Astrocyte of the cerebellum (primary cell): ENCODE measurements around the gene JAZF1.
A peak's percentile ranks its signal among the peaks of the same experiment; 100 is the strongest.

Experiments
- DNase-seq: peaks from one replicate; pipeline ENCODE4 v3.0.0-alpha.2; 2011; ENCODE audit warnings: low read depth
- H3K4me3 ChIP-seq: 2 replicates; pipeline ENCODE4 v1.5.1; 2011; ENCODE audit warnings: mild to moderate bottlenecking, low read depth, low read length, moderate library complexity
- in situ Hi-C: cut with HindIII; loops from 2 replicates; pipeline ENCODE4 v1.10.0; 2017; ENCODE audit warnings: low sequenced_read_pairs
- TF ChIP-seq, protein P1 (sequence below): IDR thresholded peaks from 2 replicates; pipeline ENCODE4 v1.5.1; 2012; ENCODE audit warnings: low read length, low read depth, moderate library complexity, mild to moderate bottlenecking; ENCODE audit errors: missing control alignments

The JAZF1 gene

GRCh38 chr7:28172958-28173357, 7.6 kb downstream of the JAZF1 start:
- no peak overlapping the region for H3K4me3 ChIP-seq
- TF ChIP-seq, protein P1, sequence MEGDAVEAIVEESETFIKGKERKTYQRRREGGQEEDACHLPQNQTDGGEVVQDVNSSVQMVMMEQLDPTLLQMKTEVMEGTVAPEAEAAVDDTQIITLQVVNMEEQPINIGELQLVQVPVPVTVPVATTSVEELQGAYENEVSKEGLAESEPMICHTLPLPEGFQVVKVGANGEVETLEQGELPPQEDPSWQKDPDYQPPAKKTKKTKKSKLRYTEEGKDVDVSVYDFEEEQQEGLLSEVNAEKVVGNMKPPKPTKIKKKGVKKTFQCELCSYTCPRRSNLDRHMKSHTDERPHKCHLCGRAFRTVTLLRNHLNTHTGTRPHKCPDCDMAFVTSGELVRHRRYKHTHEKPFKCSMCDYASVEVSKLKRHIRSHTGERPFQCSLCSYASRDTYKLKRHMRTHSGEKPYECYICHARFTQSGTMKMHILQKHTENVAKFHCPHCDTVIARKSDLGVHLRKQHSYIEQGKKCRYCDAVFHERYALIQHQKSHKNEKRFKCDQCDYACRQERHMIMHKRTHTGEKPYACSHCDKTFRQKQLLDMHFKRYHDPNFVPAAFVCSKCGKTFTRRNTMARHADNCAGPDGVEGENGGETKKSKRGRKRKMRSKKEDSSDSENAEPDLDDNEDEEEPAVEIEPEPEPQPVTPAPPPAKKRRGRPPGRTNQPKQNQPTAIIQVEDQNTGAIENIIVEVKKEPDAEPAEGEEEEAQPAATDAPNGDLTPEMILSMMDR: no peak
- no peak for DNase-seq
- in situ Hi-C loops: no loop called here

GRCh38 chr7:28170701-28171100, 9.9 kb downstream of the JAZF1 start:
- no peak for DNase-seq
- TF ChIP-seq, protein P1: no peak
- in situ Hi-C loops: no loop called here
- H3K4me3 ChIP-seq: no peak overlapping the region

DNA sequence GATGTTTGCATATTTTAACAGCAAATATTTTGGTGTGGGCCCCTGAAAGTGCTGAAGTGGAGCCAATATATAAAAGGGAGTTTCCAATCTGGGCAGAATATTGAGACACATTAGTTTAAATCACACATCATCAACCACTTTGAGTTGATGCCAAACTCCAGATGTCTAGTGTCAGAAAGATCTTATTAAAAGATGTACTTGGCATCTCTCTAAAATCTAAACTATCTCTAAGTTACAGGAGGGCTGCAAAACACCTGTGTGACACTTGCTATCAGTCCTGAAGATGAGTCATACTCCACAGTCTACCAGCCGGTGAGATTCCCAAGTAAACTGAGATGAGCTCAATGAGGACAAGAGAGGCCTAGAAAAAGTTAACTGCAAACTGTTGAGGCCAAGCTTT, 11.4 kb downstream of the JAZF1 start:
- in situ Hi-C loops: no loop called here
- TF ChIP-seq, protein P1: no peak
- H3K4me3 ChIP-seq: no peak overlapping the region
- no peak for DNase-seq

- DNase-seq: no peak
- TF ChIP-seq, protein P1: no peak
- no peak overlapping the region for H3K4me3 ChIP-seq
- in situ Hi-C loops: no loop called here
Observed at GRCh38 chr7:28168393-28169158, 12.0 kb downstream of the JAZF1 start.

DNA sequence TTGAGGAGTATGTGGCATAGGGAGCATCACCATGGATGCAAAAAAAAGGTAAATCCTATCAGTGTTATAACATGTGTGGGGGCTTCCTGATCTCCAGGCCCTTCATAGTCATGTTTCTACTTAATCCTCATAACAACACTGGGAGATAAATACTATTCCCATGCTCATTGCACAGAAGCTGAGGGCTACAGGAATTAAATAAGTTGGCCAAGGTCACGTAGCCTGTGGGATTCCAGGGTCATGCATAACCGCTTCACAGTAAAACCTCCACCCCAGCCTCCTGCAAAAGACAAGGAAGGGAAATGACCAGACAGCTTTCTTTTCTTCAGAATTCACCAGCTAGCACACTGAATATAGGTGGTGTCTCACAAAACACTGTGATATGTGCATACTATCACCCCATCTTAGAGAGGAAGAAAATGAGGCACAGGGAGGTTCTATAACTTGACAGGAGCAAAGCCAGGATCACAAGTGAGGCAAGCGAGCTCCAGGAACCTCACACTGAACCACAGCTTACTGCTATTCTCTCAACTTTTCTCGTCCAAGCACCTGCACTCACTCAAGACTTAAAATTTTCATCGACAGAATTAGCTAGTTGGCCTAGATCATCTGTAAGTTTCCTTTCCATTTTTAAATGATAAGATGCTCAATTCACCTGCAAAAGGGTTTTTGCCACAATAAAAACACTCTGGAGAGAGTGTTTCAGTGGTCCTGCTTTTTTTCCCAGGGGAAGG, 13.4 kb downstream of the JAZF1 start:
- in situ Hi-C loops: no loop called here
- no peak for DNase-seq
- H3K4me3 ChIP-seq: no peak overlapping the region
- TF ChIP-seq, protein P1: no peak

- DNase-seq: peak; percentile 45
- no peak overlapping the region for H3K4me3 ChIP-seq
- in situ Hi-C loops: no loop called here
- TF ChIP-seq, protein P1: no peak
Observed at GRCh38 chr7:28165961-28166955, 14.3 kb downstream of the JAZF1 start.
